HG03060 (cell line): ENCODE data around the gene KTN1.

Experiments used
- ATAC-seq: cut with Tn5 transposase; IDR thresholded peaks from one replicate; pipeline ENCODE4 v1.9.1; 2021; ENCODE audit warnings: low read depth, moderate number of reproducible peaks; ENCODE audit not compliant: unreplicated experiment

KTN1 gene

GRCh38 chr14:55579724-55580469 is at the start of gene KTN1:
Gene KTN1, plus strand, starts transcription at chr14:55580207. Its CDS starts 31,842 bp downstream, at chr14:55612049.
- ATAC-seq, result no peak

GRCh38 chr14:55530464-55530863 is 49.5 kb upstream of the KTN1 start:
- ATAC-seq, result no peak

GRCh38 chr14:55532645-55533344 is 47.2 kb upstream of the KTN1 start:
- no peak for ATAC-seq

- no peak for ATAC-seq
Measured at GRCh38 chr14:55533960-55534359, 46.0 kb upstream of the KTN1 start.

GRCh38 chr14:55535516-55536203 is 44.3 kb upstream of the KTN1 start:
- ATAC-seq, result no peak

GRCh38 chr14:55536204-55536708 is 43.8 kb upstream of the KTN1 start:
- no peak for ATAC-seq

GRCh38 chr14:55537782-55538181 is 42.2 kb upstream of the KTN1 start:
- no peak for ATAC-seq

GRCh38 chr14:55539975-55540374 is 40.0 kb upstream of the KTN1 start:
- ATAC-seq, result no peak

GRCh38 chr14:55540847-55541773 is 38.9 kb upstream of the KTN1 start:
- ATAC-seq, result no peak

GRCh38 chr14:55545779-55546178 is 34.2 kb upstream of the KTN1 start:
- no peak for ATAC-seq

GRCh38 chr14:55546212-55546874 is 33.7 kb upstream of the KTN1 start:
- ATAC-seq, result no peak

GRCh38 chr14:55547650-55548315 is 32.2 kb upstream of the KTN1 start:
- ATAC-seq, result no peak

- ATAC-seq, result no peak
Measured at GRCh38 chr14:55553791-55554190, 26.2 kb upstream of the KTN1 start.

GRCh38 chr14:55556929-55557623 is 22.9 kb upstream of the KTN1 start:
- no peak for ATAC-seq

- no peak for ATAC-seq
Measured at GRCh38 chr14:55562135-55562534, 17.9 kb upstream of the KTN1 start.

GRCh38 chr14:55568618-55569017 is 11.4 kb upstream of the KTN1 start:
- no peak for ATAC-seq

GRCh38 chr14:55571125-55571889 is 8.7 kb upstream of the KTN1 start:
- ATAC-seq, result no peak

GRCh38 chr14:55572578-55572977 is 7.4 kb upstream of the KTN1 start:
- no peak for ATAC-seq
